GM12878 (cell line): ENCODE data around the gene EHD2. TPM values are rescaled to one million over a fixed set of nuclear protein-coding genes. Genes with fewer than 3 reads are reported as not detected.

Experiments used
- IRF4 ChIP-seq: IDR thresholded peaks from 2 replicates; pipeline ENCODE4 v1.6.1; 2011; ENCODE audit warnings: low read depth, low read length
- KDM1A ChIP-seq: fragments of 200-600 bp; sonication (generic); IDR thresholded peaks from 2 replicates; pipeline ENCODE4 v1.6.1; 2016; ENCODE audit warnings: borderline replicate concordance
- LARP7 ChIP-seq: fragments of 450-650 bp; IDR thresholded peaks from 2 replicates; pipeline ENCODE4 v1.6.1; 2017; ENCODE audit warnings: mild to moderate bottlenecking
- MYB ChIP-seq: fragments of 150-350 bp; IDR thresholded peaks from 2 replicates; pipeline ENCODE4 v1.6.1; 2014; ENCODE audit warnings: mild to moderate bottlenecking, low read depth, low read length, borderline replicate concordance
- POU2F2 ChIP-seq: IDR thresholded peaks from 3 replicates; pipeline ENCODE4 v1.6.1; 2011; ENCODE audit warnings: low read depth, mild to moderate bottlenecking, low read length, borderline replicate concordance
- RCOR1 ChIP-seq: conservative IDR thresholded peaks from 2 replicates; pipeline ENCODE4 v1.6.1; 2012; ENCODE audit warnings: low read depth, low read length, improper control_type of control experiment
- SPI1 ChIP-seq: IDR thresholded peaks from 2 replicates; pipeline ENCODE4 v1.6.1; 2011; ENCODE audit warnings: low read depth, mild to moderate bottlenecking, low read length, moderate library complexity, borderline replicate concordance; ENCODE audit not compliant: insufficient read depth
- SREBF2 ChIP-seq: IDR thresholded peaks from 2 replicates; pipeline ENCODE4 v1.6.1; 2012; ENCODE audit warnings: mild to moderate bottlenecking, low read length
- YBX1 ChIP-seq: fragments of 450-650 bp; IDR thresholded peaks from 2 replicates; pipeline ENCODE4 v1.6.1; 2016; ENCODE audit warnings: antibody characterized with exemption
- ZNF217 ChIP-seq: fragments of 450-650 bp; IDR thresholded peaks from 2 replicates; pipeline ENCODE4 v1.6.1; 2017; ENCODE audit warnings: antibody characterized with exemption, mild to moderate bottlenecking
- ZNF24 ChIP-seq: fragments of 450-650 bp; IDR thresholded peaks from 2 replicates; pipeline ENCODE4 v1.6.1; 2017; ENCODE audit warnings: antibody characterized with exemption, mild to moderate bottlenecking
- polyA plus RNA-seq, 11 experiments: library from polyadenylated mRNA; depleted of rRNA in 4 of 11; unstranded in 6 of 11; stranded (reverse) in 5 of 11; fragments of >200 nt; fragmentation: Nextera tagmentation in 4 of 11; fragmentation: Illumina TruSeq in 1 of 11; extraction: Ambion mirVana in 4 of 11; extraction: Trizol in 1 of 11; gene quantifications; 1 replicate in 1 of 11; 2 replicates in 10 of 11; pipeline versions ENCODE4 v1.2.1 to v1.2.3, GENCODE V29; 2011 to 2016; ENCODE audit warnings: inconsistent platforms in 2 of 11, missing spikeins in 2 of 11, low read depth in 1 of 11
- total RNA-seq, 4 experiments: library from RNA; depleted of rRNA in 3 of 4; stranded (reverse); fragments of >200 nt in 3 of 4; fragmentation: Illumina TruSeq in 1 of 4; extraction: Trizol in 1 of 4; gene quantifications; 2 replicates each; pipeline versions ENCODE4 v1.2.1 to v1.2.3, GENCODE V29; 2013 to 2021
- TF ChIP-seq, protein P1 (sequence below): IDR thresholded peaks from 2 replicates; pipeline ENCODE4 v1.6.1; 2012; ENCODE audit warnings: mild to moderate bottlenecking, low read depth, low read length
- TF ChIP-seq, protein P2 (sequence below): fragments of 450-650 bp; IDR thresholded peaks from 2 replicates; pipeline ENCODE4 v1.6.1; 2018; ENCODE audit warnings: borderline replicate concordance, mild to moderate bottlenecking; ENCODE audit not compliant: partially characterized antibody
- TF ChIP-seq, protein P3 (sequence below): IDR thresholded peaks from 2 replicates; pipeline ENCODE4 v1.6.1; 2011; ENCODE audit warnings: low read depth, mild to moderate bottlenecking, low read length, moderate library complexity, borderline replicate concordance; ENCODE audit errors: extremely low read depth

EHD2 gene
- total and polyA plus RNA-seq, 10 of the 15 experiments (the other 5 are each of a cell fraction or from before 2014, with no cell fraction given), result 0.12 to 0.24 (median 0.23) TPM; not detected in 7

DNA sequence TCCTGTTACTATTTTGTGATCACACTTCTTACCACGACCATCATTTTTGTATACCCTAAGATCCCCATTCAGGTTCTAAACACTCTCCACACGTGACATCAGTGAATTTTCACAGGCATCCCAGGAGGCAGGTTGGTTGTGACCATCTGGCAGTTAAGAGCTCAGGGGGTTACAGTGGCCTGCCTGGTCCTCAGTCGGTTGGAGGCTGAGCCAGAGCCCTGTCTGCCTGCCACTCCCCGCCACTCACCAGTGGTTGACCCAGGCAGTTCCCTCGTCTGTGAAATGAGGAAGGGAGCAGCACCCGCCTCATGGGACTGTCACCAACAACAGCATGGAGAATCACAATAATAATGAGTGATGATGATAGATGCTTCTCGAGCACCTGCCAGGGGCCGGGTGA, 36.4 kb upstream of the EHD2 start (continued):
- TF ChIP-seq RCOR1 (no peak), ZNF217 (no peak), YBX1 (no peak), SREBF2 (no peak), LARP7 (no peak), ZNF24 (no peak), IRF4 (no peak), SPI1 (no peak), POU2F2 (no peak), MYB (no peak), KDM1A (no peak)
- TF ChIP-seq, protein P1, sequence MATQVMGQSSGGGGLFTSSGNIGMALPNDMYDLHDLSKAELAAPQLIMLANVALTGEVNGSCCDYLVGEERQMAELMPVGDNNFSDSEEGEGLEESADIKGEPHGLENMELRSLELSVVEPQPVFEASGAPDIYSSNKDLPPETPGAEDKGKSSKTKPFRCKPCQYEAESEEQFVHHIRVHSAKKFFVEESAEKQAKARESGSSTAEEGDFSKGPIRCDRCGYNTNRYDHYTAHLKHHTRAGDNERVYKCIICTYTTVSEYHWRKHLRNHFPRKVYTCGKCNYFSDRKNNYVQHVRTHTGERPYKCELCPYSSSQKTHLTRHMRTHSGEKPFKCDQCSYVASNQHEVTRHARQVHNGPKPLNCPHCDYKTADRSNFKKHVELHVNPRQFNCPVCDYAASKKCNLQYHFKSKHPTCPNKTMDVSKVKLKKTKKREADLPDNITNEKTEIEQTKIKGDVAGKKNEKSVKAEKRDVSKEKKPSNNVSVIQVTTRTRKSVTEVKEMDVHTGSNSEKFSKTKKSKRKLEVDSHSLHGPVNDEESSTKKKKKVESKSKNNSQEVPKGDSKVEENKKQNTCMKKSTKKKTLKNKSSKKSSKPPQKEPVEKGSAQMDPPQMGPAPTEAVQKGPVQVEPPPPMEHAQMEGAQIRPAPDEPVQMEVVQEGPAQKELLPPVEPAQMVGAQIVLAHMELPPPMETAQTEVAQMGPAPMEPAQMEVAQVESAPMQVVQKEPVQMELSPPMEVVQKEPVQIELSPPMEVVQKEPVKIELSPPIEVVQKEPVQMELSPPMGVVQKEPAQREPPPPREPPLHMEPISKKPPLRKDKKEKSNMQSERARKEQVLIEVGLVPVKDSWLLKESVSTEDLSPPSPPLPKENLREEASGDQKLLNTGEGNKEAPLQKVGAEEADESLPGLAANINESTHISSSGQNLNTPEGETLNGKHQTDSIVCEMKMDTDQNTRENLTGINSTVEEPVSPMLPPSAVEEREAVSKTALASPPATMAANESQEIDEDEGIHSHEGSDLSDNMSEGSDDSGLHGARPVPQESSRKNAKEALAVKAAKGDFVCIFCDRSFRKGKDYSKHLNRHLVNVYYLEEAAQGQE, result no peak
- TF ChIP-seq, protein P2, sequence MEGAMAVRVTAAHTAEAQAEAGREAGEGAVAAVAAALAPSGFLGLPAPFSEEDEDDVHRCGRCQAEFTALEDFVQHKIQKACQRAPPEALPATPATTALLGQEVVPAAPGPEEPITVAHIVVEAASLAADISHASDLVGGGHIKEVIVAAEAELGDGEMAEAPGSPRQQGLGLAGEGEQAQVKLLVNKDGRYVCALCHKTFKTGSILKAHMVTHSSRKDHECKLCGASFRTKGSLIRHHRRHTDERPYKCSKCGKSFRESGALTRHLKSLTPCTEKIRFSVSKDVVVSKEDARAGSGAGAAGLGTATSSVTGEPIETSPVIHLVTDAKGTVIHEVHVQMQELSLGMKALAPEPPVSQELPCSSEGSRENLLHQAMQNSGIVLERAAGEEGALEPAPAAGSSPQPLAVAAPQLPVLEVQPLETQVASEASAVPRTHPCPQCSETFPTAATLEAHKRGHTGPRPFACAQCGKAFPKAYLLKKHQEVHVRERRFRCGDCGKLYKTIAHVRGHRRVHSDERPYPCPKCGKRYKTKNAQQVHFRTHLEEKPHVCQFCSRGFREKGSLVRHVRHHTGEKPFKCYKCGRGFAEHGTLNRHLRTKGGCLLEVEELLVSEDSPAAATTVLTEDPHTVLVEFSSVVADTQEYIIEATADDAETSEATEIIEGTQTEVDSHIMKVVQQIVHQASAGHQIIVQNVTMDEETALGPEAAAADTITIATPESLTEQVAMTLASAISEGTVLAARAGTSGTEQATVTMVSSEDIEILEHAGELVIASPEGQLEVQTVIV, result no peak
- TF ChIP-seq, protein P3, sequence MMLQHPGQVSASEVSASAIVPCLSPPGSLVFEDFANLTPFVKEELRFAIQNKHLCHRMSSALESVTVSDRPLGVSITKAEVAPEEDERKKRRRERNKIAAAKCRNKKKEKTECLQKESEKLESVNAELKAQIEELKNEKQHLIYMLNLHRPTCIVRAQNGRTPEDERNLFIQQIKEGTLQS, result no peak
